Measurements from ENCODE around the gene SMIM1.

Gene SMIM1

GRCh38 chr1:3777647-3778589 is 5.4 kb downstream of the SMIM1 start:
- DNase-seq = no peak

- no peak for DNase-seq
Observed at GRCh38 chr1:3778590-3779264, 6.2 kb downstream of the SMIM1 start.

GRCh38 chr1:3779265-3779911 is 6.8 kb downstream of the SMIM1 start:
- peak; percentile 6 for DNase-seq

GRCh38 chr1:3779912-3780416 is 7.4 kb downstream of the SMIM1 start:
- DNase-seq = no peak

GRCh38 chr1:3780901-3781300 is 8.4 kb downstream of the SMIM1 start:
- no peak for DNase-seq

- DNase-seq = no peak
Observed at GRCh38 chr1:3783651-3784474, 11.3 kb downstream of the SMIM1 start.

GRCh38 chr1:3785045-3785444 is 12.5 kb downstream of the SMIM1 start:
- no peak for DNase-seq

- DNase-seq = peak; percentile 58
Observed at GRCh38 chr1:3785456-3786157, 13.1 kb downstream of the SMIM1 start.

GRCh38 chr1:3786468-3787348 is 14.2 kb downstream of the SMIM1 start:
- no peak for DNase-seq

GRCh38 chr1:3787349-3787715 is 14.8 kb downstream of the SMIM1 start:
- DNase-seq = no peak

GRCh38 chr1:3787745-3788605 is 15.4 kb downstream of the SMIM1 start:
- no peak for DNase-seq

- DNase-seq = no peak
Observed at GRCh38 chr1:3788756-3789420, 16.3 kb downstream of the SMIM1 start.

GRCh38 chr1:3789421-3790300 is 17.1 kb downstream of the SMIM1 start:
- no peak for DNase-seq

GRCh38 chr1:3790500-3790923 is 18.0 kb downstream of the SMIM1 start:
- DNase-seq = no peak

GRCh38 chr1:3790952-3791351 is 18.4 kb downstream of the SMIM1 start:
- no peak for DNase-seq

GRCh38 chr1:3795453-3796214 is 23.1 kb downstream of the SMIM1 start:
- no peak for DNase-seq
